Brain pericyte (primary cell): Measurements from ENCODE around the gene SLC39A3.
A peak's percentile ranks its signal among the peaks of the same experiment; 100 is the strongest.

Source experiments
- DNase-seq: peaks from one replicate; pipeline ENCODE4 v3.0.0-alpha.2; 2012; ENCODE audit warnings: low read depth, low spot score

The SLC39A3 gene, protein sequence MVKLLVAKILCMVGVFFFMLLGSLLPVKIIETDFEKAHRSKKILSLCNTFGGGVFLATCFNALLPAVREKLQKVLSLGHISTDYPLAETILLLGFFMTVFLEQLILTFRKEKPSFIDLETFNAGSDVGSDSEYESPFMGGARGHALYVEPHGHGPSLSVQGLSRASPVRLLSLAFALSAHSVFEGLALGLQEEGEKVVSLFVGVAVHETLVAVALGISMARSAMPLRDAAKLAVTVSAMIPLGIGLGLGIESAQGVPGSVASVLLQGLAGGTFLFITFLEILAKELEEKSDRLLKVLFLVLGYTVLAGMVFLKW

DNA sequence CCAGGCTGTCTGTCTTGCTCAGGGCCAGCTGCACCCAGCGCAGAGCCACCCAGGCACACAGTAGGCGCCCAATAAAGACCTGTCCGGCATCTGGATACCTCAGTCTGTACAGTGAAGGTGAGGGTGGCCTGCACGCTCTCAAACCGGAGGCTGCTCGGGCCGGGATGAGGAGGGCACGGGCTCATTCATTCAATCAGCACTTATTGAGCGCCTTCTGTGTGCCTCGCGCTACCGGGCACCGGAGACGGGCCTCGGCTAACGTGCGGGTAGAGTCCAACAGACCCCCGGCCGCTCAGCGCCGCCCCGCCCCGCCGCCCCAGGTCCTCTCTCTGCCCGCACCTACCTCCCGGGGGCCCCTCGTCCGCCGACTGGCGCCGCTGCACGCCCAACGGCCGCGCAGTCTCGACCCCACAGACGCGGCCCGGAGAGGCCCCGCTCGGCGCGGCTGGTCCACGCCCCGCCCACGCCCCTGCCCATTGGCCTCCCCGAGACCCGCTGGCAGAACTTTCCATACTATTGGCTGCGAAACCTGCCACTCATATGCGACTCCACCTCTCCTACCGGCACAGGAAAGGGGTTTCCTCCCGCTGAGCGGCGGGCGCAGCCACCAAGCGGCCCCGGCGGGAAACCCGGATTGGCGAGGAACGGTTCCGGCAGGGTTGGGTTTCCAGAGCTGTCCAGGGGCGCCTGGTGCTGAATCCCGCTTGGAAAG lies at the start of gene SLC39A3:
SLC39A3 (minus strand) TSS at position 416 of the 712 bp plus-strand sequence. CDS start 2,760 bp downstream, outside the sequence.
- DNase-seq, result peak; percentile 87

DNA sequence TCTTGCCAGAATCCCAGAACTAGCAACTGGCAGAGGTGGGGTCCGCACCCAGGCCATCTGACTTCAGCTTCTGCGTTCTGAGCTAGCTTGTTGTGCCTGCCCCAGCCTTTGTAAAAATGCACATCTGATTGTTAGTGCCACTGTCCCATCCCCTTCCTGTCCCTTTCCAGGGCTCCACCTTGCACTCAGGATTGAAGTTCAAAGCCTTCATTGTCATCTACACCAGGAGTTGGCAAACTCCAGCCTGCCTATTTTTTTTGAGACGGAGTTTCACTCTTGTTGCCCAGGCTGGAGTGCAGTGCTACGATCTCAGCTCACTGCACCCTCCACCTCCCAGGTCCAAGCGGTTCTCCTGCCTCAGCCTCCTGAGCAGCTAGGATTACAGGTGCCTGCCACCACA lies 48.4 kb upstream of the SLC39A3 start:
- no peak for DNase-seq

DNA sequence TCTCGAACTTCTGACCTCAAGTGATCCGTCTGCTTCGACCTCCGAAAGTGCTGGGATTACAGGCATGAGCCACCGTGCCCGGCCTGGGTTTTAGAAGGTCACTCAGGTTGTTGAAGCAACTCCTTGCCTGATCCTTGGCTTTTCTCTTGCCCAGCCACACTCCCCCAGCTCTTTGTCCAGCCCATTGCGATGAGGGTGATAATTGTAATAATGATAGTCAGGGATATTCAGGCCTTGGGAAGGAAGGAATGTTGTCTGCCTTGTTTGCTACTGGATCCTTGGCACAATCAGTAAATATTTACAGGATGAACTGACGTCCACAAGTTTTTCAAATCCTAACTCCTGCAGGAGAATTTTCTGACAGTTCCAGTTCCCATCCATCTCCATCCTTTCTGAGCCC lies 47.3 kb upstream of the SLC39A3 start:
- no peak for DNase-seq

DNA sequence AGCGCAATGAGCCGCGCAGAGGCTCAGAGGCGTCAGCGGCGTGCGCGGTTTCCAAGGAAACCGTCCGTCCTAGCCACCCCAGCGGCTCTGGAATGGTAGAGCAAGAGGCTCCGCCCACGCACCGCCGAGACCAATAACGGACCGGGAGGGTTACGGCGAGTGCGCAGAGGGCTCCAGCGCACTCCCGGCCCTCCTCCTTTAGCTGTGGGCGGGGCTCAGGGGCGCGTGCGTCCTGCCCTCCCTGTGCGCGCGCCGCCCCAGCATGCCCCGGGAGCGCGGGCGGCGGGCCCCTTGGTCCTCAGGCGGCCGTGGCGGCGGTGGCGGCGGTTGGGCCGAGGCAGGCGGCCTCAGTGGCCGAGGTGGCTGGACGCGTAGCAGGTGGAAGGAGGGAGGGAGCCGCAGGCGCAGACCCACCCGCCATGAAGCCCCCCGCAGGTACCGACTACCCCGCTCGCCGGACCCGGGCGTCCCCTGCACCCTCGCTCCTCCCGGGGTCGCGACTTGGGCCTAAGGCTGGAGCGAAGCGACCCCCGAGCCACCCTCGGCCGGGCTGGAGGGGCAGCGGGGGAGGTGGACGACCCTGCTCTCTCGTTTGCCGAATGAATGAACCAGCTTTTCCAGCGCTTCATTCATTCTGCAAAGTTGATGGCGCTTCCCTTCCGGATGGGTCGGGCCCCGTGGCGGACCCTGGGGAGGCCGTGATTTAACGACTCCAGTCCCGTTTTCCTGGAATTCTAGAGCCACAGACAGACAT lies 45.6 kb upstream of the SLC39A3 start, which contains the start of gene THOP1:
THOP1 (plus strand) TSS at position 260 of the 754 bp plus-strand sequence; CDS start at position 420, 160 bp downstream.
- DNase-seq, result peak; percentile 91

DNA sequence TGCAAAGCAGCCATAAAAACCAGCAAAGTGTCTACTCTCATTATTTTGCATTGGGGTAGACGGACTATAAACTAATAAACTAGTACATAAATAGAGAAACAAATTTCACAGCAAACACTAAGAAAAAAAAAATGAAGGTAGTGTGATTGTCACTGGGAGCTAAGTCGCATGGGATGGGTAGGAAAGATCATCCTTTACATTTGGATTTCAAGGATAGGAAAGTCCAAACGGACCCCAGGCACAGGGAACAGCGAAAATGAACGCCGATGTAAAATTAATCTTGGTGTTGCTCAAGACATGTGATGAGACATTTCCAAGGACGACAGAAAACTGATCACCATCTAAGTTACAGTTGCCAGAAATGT lies 43.9 kb upstream of the SLC39A3 start:
- no peak for DNase-seq

DNA sequence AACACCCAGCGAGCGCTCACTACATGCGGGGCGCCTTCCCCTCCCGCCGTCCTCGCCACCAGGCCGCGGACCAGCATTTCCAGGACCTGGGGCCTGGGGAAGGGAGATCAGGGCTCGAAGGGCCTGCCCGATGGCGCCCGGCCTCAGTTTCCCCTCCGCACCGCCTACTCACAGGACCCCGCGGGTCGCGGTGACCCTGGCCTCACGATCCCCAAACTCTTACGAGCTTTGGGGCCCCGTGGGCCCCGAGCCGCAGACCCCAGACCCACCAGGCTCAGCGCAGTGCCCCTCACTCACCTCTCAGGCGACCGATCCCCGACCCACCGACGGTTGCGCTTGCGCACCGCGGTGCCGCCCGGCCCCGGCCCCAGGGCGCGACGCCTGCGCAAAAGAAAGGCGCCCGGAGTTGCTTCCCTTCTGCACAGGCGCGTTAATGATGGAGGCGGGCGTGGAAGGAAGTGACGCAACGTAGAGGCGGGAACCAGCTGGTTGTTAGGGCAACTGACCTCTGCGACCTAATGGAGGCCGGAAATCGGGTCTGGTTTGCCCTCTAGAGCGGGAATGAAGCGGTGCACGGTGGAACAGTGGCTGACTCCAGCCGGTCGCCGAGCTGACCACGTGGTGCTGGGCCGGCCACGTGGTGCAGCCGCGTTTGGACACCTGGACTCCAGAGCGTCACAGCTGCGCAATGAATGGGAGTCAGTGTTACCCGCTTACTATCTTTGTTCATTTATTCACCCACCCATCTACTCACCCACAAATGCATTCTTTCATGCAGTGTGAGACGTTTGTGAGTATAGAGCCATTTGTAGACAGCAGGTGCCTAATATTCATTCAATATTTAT lies 43.3 kb upstream of the SLC39A3 start, which contains the start of gene SGTA:
SGTA (minus strand) TSS at position 338 of the 845 bp plus-strand sequence. CDS start 14,205 bp downstream, outside the sequence.
- peak; percentile 98 for DNase-seq

DNA sequence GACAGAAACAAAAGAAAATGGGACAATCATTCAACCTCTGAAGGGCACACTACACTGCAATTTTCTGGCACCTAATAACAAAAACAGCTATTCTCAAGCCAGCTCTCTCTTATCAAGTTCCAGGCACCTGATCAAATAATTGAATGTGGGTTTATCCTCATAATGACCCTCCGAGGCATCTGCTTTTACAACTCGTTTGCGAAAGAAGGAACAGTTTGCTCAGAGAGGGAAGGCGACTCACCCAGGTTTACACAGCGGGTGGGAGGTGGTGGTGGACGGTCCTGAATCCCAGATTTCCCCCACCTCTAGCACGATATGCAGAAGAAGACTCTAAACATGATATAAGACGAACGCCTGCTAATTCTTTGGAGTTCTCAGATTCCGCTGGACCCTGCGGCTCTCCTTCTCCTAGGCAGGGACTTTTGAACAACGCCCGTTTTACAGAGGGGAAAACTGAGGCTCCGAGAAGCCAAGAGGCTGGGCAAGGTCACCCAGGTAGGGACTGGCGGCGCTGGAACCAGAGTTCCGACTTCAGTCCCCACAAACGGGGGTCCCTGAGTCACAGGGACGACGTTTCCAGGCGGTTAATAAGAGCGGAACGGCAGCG lies 42.6 kb upstream of the SLC39A3 start:
- no peak for DNase-seq

DNA sequence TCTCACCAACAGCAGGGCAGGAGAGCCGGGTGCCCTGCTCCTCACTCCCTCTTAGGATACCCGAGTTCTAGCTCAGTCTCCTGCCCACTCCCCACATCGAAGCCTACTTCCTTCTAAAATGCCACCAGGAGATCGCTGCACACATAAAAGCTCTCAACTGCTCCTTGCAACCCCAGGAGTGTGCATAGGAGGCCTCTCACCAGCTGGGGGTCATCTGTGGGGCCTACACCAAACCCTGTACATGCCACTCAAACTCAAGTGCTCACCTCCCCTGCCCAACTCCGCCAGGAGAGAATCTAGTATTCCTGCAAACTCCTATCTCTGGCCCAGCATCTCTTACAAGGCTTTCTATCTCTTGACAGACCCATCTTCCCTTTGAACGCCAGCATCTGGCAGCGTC lies 40.5 kb upstream of the SLC39A3 start:
- no peak for DNase-seq

DNA sequence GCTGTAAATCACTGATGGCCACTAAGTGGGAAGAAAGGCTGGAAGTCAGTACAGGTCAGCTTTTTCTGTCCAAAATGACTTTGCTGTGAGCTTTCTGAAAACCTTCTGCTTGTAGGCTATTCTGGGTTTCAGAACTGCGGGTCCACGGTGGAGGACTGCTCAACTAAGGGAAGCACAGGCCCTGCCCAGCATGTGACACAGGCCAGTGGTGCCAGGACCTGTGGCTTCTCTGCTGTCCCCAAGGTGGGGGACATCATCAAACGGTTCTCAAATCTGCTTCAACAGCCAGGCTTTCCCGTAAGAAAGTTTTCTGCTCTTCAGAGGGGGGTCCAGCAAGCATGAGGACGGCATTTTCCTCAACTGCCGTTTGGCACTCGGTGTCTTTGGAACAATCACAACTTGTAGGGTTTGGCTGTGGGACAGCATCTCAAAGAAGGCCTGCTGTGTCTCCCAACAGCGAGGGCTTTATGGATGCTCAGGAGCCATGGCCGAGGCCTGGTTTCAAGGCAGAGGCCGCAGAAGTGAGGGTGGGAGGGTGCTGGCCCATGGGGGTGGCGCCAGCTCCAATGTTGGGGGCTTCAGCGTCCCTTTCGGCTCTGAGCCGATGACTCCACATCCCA lies 39.4 kb upstream of the SLC39A3 start:
- no peak for DNase-seq

DNA sequence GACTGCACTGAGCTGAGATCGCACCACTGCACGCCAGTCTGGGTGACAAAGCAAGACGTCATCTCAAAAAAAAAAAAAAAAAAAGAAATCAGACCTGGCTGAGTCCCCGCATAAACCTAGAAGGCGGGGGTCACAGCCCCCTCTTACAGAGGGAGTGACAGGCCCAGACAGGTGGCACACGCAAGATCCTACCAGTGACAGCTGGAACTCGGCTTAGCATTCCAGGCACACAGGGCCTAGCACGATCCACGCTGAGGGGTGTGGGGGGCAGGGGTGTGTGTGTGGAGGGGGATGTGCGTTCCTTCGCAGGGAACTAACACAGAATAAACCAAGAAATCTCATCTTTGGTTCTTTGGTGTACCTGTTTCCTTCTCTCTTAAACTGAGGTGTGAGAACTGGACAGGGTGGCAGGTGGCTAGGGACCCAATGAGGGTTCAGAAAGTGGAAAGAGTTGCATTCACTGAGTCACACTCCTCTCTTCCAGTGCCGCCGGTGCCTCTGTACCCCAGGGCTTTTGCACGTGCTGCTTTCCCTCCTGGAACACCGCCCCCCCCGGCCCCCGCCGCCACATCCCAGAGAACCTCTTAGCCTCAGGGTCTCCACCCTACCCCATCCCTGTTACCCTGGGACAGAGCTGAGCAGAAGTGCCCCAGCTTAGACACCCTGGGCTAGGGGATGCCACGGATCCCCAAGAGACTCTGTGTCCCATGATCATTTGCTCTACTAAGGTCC lies 38.3 kb upstream of the SLC39A3 start:
- DNase-seq, result no peak

DNA sequence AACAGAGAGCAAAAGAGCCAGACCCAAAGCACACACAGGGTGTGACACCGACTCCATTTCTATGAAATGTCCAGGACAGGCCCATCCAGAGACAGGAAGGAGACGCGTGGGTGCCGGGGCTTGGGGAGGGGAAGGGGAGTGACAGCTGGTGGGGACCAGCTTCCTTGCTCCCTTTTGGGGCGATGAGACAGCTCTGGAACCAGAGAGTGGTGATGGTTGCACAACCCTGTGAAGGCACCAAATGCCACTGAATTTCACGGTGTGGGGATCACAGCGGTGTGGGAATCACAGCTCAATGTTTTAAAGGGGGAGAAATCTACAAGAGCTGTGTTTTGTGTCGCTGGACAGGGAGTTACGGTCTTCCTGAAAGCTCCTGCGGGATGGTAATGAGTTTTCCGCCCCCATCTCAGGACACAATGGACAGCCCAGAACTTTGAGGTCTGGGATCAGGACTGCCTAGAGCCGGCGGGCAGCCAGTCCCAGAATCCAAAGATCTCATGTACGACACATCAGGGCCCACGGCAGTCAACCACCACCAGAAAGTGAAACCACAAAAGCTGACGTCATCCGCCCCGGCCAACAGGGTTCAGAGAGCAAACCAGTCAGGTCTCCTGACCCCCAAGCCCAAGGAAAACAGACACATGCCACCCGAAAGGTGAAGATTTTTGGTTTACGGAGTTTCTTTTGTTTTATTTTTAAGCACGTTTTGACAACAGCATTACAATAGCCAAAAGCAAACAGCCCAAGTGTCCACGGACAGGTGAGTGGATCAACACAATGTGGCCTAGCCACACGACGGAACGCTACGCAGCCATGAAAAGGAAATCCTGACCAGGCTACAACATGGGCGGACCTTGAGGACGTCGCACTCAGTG lies 36.0 kb upstream of the SLC39A3 start:
- DNase-seq, result no peak

DNA sequence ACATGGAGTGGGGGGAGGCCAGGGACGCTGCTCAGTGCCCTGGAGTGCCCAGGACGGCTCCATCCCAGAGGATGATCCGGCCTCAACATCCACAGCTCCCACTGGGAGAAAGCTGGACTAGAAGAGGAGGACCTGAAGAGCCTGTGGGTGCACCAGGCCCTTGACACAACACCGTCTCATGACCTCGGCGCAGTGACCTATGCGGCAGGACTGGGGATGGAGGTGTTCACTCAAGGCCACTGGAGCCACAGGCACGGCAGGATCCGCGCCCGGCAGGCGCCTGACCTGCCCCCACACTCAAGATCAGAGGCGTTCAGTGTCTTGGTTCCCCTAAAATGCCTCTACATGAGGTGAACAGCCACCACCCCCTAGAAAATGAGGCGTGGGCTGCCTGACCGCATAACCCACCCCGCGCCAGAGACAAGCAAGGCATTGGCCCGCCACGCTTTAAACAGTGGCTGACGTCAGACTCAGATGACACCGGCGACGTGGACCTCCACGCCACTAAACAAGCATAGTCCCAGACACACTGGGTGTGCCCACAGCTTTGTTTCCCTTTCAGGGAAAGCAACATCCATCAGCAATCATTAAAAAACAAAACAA lies 35.2 kb upstream of the SLC39A3 start:
- no peak for DNase-seq

DNA sequence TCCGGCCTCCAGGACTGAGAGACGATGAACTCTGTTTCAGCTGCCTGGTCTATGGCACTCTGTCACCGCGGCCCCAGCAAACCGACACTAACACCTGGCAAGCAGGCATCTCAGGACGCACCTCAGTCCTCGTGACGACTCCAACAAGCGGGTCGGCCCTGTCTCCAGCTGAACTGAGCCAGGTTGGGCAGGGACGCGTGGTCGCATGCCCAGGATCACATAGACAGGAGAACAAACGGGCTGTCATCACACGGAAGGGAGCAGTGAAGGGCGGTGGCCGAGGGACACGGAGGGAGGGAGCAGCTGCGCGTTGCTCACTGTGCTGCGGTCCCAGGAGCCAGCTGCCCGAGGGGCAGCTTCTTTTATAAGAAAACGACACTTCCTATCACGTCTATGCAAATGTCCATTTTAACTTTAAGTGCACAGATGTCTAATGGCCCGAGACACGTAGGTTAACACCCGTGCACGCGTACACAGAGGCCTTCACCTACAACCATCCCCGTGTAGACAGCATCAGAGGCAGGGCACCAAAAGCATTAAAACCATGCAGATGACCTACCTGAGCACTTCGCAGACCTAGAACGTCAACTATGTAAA lies 34.4 kb upstream of the SLC39A3 start:
- DNase-seq, result no peak

DNA sequence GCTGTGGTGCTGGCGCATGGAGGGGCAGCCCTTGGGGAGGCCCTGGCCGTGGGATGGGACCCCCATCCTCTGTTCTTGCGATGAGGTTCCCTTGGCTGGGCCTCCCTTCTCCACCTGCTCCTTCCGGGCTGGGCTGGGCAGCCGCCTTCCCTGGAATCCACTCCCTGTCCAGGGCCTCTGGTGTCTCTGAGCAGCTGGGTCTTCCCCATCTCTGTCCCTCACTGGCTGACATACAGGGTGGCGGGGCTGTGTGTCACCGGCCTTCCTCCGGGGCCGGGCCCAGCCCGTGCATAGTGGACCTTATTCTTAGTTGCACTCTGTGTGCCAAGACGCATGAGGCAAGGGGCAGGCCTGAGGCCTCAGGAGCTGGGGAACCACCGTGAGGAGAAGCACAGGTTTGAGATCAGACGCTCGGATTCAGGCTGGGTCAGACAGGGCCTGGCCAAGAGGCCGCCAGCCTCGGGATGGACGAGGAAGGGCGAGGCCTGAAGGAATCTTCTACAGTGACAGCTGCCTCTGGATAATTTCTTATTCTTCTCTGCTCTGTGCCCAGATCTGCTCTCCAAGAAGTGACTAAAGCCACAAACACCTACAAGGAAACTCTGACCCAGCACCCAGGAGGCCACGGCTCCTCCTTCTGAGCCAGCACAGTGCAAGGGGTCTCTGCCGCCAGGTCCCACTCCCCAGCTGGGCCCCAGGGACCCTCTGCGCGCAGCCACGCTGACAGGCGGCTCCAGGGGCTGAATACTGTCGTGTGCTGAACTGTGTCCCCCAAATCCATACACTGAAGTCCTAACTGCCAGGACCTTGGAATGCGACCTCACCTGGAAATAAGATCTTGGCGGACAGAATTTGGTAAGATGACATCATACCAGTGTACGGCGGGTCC lies 32.2 kb upstream of the SLC39A3 start:
- DNase-seq, result no peak

DNA sequence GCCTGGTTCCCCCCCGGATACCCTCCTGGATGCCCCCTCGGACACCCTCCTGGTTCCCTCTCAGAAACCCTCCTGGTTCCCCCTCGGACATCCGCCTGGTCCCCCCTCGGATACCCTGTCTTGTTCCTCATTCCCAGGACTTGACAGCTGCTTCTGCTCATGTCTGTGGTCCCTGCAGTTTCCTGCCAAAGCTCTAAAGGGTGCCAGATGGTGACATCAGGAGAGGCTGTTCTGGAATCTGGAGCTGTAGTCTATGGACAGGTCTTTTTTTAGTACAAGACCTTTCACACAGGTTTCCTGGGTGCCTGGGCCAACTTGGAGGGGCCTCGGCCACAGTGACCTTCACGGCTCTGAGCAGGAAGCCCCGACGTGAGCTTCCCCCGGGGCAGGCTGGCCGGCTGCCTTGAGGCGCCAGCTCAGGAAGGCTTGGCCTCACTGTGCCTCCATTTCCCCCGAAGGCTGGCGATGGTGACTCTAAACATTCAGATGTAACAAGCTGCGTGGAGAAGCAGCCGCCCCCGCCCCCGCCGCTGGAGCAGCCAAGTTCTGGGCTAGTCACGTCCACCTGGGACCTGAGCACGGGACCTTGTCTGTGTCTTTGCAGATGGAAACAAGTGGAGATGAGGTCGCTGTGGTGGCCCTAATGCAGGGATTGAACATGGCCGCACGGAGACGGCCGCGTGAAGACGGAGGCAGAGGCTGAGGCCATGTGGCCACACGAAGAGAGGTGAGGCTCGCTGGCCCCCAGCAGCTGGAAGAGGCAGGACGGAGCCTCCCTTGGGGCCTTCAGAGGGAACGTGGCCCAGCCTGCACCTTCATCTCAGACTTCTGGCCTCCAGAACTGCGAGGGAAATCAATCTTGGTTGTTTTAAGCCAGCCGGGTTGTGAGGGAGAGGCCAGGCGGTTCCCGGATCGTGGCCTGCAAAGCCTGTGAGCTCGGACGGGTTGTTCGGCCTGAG lies 30.5 kb upstream of the SLC39A3 start:
- DNase-seq, result no peak

DNA sequence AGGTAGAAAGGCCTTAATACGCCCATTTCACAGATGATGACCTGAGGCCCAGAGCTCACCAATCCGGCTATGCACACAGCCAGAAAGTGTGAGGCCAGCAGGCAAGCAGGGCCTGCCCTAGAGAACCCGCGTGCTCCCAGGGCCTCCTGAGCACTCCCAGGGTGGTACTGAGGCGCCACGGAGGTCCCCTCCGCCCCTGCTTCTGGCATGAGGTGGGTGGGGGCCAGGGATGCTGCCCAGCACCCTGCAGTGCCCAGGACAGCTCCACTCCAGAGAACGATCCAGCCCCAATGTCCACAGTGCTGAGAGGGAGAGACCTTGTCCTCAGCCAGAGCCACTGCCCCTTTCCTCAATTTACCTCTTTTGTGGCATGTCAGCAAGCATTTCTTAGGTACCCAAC lies 29.4 kb upstream of the SLC39A3 start:
- DNase-seq, result no peak
